ENCODE measurements around the gene NHS.
A peak's percentile ranks its signal among the peaks of the same experiment; 100 is the strongest.
"Not testable (repeated sequence)": the region's sequence is repeated elsewhere in the genome, so short reads cannot be mapped to it uniquely, and the experiment has no call there.

The NHS gene

GRCh38 chrX:17553961-17554482, 179.0 kb downstream of the NHS start:
- no peak for DNase-seq

DNA sequence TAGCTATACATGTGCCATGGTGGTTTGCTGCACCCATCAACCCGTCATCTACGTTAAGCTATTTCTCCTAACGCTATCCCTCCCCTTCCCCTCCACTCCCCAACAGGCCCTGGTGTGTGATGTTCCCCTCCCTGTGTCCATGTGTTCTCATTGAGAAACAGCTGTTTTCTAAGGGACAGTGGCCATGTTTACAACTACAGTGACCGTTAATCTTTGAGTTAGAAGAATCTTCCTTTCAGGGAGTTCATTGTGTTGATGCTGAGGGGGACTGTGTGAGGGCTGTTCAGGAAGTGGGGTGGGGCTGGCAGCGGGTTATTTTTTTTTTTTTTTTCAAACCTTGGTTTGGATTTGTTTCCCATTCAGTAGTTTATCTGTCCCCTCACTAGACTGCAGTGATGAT, 179.9 kb downstream of the NHS start:
- no peak for DNase-seq

DNA sequence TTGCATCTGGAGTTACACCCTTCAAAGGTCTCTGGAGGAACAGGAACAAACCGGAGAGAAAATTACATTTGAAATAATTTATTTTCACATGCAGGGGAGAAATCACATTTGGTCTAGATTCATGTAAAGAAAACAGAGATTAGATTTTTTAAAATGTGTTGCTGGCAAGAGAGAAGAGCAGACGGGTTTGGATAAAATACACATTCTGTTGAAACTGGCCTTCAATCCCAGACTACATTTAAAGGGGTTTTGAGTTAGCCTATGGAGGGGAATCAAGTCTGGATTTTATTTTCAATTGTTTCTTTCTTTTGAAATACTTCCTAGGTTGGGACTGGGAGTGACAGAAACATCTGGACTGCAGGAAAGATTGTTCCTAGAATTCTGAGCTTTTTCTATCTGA, 180.8 kb downstream of the NHS start:
- no peak for DNase-seq

- DNase-seq = no peak
Measured at GRCh38 chrX:17559728-17560379, 184.9 kb downstream of the NHS start.

DNA sequence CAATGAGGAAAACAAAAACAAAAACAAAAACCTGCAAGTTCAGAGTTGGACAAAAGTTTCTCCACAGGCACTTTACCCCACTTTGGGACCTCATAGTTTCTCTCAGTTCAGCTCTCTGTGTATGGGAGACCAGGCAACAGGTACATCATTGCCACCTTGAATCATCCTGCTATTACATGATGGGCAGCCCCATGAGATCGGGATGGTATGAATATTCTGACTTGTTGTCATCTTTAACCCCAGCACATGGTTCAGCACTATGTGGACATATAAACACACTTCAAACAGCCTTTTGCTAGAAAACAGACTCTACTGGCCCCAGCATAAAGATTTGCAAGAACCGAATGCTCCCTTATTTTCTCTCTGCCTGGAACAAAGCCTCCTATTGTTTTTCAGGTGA, 185.4 kb downstream of the NHS start:
- DNase-seq = no peak

GRCh38 chrX:17563076-17563475, 188.1 kb downstream of the NHS start:
- no peak for DNase-seq

DNA sequence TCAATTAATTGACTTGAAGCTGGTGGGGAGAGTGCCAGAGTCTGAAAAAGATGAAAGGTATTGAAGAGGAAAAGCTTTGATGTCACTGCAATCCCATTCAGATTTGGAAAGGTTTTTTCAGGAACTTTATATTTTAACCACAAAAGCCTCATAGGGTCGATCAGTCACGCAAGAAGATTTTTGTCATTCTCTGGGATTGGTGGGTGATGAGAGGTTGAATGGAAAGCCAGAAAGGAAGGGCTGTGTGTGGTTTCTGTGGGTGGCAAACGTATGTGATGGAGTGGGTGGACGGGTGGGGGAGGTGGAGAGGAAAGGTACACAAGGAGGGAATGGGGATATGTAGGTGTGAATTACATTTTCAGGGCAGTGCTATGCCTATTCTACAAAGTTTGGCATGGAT, 188.5 kb downstream of the NHS start:
- no peak for DNase-seq

DNA sequence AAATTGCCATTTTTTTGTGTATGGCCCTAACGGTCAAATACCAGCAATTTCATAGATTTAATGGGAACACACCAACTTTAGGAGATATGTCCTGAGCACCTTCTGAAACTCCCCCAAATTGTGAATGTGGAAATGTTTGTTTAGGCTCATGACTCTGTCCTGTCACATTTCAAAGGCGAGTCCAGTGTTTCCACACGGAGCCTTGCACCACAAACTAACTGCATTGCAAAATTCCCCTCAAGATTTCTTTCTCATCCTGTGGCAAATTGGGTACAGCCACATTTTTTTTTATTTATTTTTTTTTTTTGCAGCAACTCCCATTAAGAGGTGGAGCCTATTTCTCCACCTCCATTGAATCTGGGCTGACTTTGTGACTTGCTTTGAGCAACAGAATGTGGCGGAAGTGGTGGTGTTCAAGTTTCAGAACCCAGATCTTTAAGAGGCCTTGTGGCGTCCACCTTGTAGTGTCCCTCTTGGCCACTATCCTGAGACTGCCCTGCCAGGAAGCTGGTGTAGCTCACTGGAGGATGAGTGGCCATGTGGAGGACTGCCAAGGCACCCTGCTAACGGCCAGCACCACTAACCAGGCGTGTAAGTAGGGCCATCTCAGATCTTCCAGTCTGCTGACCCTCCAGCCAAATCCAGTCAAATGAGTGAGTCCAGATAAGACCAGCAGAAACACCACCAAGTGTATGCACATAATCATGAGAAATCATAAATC, 189.8 kb downstream of the NHS start:
- DNase-seq = no peak

GRCh38 chrX:17566740-17567139, 191.7 kb downstream of the NHS start:
- no peak for DNase-seq

- DNase-seq = no peak
Measured at GRCh38 chrX:17567187-17567586, 192.2 kb downstream of the NHS start.

- DNase-seq = no peak
Measured at GRCh38 chrX:17567821-17568220, 192.8 kb downstream of the NHS start.

DNA sequence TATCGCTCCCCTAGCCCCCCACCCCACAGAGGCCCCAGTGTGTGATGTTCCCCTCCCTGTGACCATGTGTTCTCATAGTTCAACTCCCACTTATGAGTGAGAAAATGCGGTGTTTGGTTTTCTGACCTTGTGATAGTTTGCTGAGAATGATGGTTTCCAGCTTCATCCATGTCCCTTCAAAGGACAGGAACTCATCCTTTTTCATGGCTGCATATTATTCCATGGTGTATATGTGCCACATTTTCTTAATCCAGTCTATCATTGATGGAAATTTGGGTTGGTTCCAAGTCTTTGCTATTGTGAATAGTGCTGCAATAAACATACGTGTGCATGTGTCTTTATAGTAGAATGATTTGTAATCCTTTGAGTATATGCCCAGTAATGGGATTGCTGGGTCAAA, 193.8 kb downstream of the NHS start:
- DNase-seq = not testable (repeated sequence)

DNA sequence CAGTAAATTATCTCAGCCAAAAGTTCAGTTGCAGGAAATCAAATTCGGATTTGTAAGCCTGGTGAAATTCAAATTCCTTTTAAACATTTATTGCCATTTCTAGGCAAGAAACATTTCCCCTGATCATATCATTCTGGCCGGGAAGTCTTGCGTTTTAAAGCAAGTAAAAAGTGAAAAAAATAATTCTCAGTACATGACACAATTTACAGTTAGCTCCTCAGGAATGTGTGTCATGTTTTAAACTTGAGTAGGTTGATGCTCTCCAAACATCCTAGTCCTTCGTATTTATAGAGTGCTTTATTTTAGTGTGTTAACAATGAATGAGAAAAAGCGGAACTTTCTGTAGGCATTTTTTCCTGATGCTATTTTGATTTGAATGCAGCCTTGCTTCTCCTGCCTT, 204.0 kb downstream of the NHS start:
- no peak for DNase-seq

- no peak for DNase-seq
Measured at GRCh38 chrX:17580539-17581152, 205.6 kb downstream of the NHS start.

DNA sequence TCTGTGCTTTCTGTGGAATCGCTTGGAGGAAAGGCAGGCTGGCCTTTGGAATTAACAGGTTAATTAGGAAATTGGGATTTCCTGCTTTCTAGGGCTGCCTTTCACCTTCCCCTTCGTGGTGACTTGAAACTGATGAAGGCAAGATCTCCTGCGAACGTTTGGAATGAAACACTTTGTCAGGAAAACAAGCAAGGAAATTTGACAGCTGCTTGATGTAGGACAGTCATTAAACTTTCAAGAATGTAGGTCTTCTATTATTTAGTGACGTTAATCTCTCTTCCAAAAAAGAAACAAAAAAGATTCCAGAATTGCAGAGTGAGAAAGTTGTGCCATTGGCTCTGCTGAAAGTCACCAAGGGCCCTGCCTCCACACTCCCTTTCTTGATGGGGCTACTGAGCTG, 206.6 kb downstream of the NHS start:
- no peak for DNase-seq

GRCh38 chrX:17584248-17584681, 209.3 kb downstream of the NHS start:
- DNase-seq = no peak

DNA sequence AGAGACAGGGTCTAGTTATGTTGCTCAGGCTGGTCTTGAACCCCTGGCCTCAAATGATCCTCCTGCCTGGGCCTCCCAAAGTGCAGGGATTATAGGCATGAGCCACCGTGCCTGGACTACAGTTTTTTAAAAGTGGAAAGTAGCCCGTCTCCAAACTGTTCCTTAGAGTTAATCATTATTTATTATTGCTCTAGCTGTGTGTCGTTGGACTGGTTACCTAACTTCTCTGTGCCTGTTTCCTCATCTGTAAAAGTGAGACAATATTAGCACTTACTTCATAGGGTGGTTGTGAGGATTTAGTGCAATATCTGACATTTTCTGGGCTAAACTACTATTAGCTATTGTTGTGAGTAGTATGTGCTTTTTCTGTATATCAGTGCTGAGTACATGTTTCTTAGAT, 210.0 kb downstream of the NHS start:
- no peak for DNase-seq

DNA sequence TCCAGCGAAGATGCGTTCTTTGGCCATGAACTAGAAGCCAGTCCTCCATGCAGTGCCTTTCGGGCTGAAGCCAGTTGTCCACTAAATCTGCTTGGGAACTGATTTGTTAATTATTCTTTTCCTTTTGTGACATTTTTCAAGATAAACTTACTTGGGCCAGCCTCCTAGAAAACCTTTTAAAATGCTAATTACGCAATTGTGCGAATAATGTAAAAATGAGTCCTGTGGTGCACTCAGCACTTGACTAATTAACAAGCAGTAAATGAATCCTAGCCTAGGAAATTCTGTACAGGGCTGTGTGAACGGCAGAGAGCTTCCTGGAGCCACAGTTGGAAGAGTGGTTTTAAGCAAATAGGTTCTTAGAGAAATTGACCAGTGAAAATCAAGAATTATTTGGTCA, 212.4 kb downstream of the NHS start:
- DNase-seq = no peak

GRCh38 chrX:17588303-17588702, 213.3 kb downstream of the NHS start:
- DNase-seq = no peak

DNA sequence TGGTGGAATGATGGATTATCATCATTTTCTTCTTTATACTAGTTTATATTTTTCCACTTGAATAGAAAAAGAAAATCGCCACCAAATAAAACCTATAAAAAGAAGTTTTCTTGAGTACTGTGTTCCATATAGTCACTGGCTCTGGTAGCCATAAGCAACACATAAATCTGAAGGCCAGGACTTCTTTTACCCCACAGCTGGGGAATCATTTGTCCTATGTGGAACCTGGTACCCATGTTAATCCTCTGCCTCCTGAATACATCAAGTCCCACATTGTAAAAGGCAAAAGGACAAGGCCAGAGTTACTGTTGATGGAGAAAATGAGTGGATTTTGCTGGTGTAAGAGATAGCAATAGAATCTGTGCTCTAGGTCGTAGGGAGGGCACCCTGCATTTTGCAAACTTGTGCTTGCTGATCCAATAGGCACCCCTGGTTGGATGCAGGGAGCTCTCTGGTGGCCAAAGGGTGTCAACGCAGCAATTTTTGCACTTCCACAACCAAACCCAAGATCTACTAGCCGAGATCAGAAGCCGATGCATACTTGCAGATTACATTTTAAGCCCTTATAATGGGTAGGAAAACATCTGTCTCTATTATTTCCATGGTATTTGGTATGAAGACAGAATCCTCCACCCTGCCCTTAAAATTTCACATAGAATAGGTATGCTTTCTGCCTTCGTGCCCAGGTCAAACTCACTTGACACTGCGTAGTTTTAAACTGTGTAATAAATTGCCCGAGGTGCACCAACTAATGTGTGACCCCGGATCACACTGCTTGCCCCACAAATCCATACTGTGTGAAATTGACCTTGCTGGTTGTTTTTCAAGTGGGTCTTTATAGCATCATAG, 216.1 kb downstream of the NHS start:
- DNase-seq = peak; percentile 44

DNA sequence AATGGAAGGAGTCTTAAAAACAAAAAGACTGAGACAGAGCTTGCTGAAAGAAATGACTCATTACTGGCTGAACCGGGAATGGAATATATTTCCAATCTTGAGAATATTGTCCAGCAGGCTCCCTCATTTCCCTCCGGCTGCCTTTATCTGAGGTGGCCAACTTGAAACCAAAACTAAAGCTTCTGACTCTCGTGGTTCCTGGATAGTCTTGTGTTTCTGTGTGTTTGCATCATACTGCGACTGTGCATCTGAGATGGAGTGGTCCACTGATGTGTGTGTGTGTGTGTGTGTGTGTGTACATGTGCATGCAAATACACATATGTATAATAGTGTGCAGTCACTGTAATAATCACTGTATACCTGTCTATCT, 216.7 kb downstream of the NHS start:
- DNase-seq = peak; percentile 2

- no peak for DNase-seq
Measured at GRCh38 chrX:17592117-17592516, 217.1 kb downstream of the NHS start.

GRCh38 chrX:17594693-17595092, 219.7 kb downstream of the NHS start:
- DNase-seq = no peak

Data from activated CD4-positive, alpha-beta T cell treated with anti-CD3 and anti-CD28 coated beads, Interleukin-2, amount 50 U/mL, for 16 hours (primary cell).